HG03045 (cell line): ENCODE data around the gene MRI1.

Source experiments
- ATAC-seq: cut with Tn5 transposase; IDR thresholded peaks from one replicate; pipeline ENCODE4 v1.9.1; 2021; ENCODE audit warnings: mild to moderate bottlenecking, moderate library complexity; ENCODE audit not compliant: unreplicated experiment

The MRI1 gene

DNA sequence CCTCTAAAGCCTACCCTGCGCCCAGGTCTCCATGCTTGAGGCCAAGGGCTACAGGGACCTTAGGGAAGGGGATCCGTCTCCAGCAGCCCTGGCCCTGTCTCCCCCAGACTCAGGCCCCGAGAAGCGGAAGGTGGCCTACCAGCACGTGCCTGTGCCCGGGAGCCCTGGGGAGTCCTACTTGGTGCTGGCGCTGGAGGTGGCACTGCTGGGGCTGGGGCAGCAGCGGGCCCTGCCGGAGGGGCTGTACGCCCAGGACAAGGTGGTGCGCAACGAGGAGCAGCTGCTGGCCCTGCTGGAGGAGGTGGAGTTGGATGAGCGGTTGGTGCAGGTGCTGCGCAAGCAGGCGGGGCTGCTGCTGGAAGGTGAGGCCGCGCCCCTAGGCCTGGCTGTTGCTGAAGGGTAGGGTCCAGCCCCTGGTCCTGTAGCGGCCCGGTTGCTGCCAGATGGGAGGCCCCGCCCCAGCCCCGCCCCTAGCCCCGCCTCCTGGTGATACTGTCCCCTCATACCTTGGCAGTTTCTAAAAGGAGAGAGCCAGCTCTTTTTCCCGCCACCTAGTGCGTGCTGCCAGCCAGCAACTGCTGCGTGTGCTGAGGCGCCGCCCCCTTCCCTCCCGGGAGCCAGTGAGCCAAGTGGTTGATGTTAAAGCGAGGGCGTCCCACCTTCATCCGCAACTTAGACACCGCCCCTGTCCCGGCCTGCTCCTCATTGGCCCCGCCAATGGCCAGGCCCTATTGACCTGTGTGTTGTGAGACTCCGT lies 53.5 kb downstream of the MRI1 start:
- ATAC-seq: no peak

DNA sequence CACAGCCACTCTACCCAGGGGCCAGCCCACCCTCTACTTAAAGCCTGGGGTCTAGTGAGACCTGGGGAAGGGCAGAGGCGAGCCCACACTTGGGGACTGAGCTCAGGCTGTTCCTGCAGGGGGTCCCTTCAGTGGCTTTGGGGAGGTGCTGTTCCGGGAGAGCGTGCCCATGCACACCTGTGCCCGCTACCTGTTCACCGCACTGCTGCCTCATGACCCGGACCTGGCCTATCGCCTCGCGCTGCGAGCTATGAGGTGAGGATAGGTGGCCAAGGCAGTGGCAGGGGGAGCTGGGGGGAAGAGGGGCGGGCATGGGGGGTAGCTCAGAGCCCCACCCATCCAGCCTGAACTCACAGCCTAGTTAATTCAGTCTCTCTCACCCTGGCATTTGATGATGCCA lies 54.9 kb downstream of the MRI1 start:
- no peak for ATAC-seq

GRCh38 chr19:13821292-13821691 lies 57.0 kb downstream of the MRI1 start:
- no peak for ATAC-seq

DNA sequence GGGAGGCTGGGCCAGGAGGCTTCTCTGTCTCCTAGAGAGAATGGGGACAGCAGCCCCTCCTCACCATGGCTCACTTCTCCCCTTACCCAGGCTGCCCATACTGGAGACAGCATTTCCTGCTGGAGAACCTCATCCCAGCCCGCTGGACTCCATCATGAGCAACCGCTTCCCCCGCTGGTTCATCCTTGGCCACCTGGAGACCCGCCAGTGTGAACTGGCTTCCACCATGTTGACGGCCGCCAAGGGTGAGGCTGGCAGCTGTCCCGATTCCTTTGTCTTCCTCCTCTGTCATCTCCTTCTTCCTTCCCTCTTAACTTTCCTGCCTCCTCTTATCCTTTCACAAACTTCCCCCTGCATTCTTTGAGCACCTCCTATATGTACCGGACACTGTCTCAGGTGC lies 58.9 kb downstream of the MRI1 start:
- no peak for ATAC-seq
